Right lobe of liver (tissue), 6 donors: Measurements from ENCODE around the gene GPN1. TPM values are rescaled to one million over a fixed set of nuclear protein-coding genes. Genes with fewer than 3 reads are reported as not detected.

Experiments
- ATAC-seq, 4 donors: fragments of 200-7000 bp; cut with Tn5 transposase; one replicate each; pipeline ENCODE4 v1.9.1; 2020; ENCODE audit warnings: mild to moderate bottlenecking in 4 of 4, moderate library complexity in 4 of 4
- DNase-seq, 3 donors: peaks; one replicate each; pipeline ENCODE4 v3.0.0-alpha.2; 2020
- H3K27ac ChIP-seq, 3 donors: fragments of 200-600 bp; one replicate each; pipeline ENCODE4 v1.8.0; 2022
- H3K27me3 ChIP-seq, 2 donors: fragments of 200-600 bp; one replicate each; pipeline ENCODE4 v1.8.0; 2022
- H3K36me3 ChIP-seq, 4 donors: fragments of 200-600 bp; sonication (generic) in 1 of 4; one replicate each; pipeline versions ENCODE4 v1.5.1 to v1.8.0; 2017 to 2022; ENCODE audit warnings: control low read depth in 1 of 4
- H3K4me1 ChIP-seq, 4 donors: fragments of 200-600 bp; sonication (generic) in 1 of 4; one replicate each; pipeline versions ENCODE4 v1.5.1 to v1.8.0; 2017 to 2022; ENCODE audit warnings: control low read depth in 1 of 4
- H3K4me3 ChIP-seq, 3 donors: fragments of 200-600 bp; one replicate each; pipeline ENCODE4 v1.8.0; 2022
- H3K9me3 ChIP-seq, 4 donors: fragments of 200-600 bp; sonication (generic) in 1 of 4; one replicate each; pipeline versions ENCODE4 v1.5.1 to v1.8.0; 2017 to 2022; ENCODE audit warnings: control low read depth in 1 of 4
- POLR2A ChIP-seq: fragments of 450-650 bp; IDR thresholded peaks from one replicate; pipeline ENCODE4 v1.6.1; 2017; ENCODE audit warnings: antibody characterized with exemption, mild to moderate bottlenecking
- WGBS: methylation state at CpG from one replicate; pipeline ENCODE4 v1.1.6; 2018; ENCODE audit warnings: low coverage, low lambda C conversion rate; ENCODE audit not compliant: insufficient coverage; ENCODE audit errors: missing lambda C conversion rate; 5-methylcytosine and 5-hydroxymethylcytosine counted together
- intact Hi-C, 2 donors: fragments of 100-400 bp; cut with DNase I; formaldehyde crosslinking; loops; one replicate each; pipeline versions ENCODE4 v1.11.2 to v1.14.1; 2022
- total RNA-seq, 6 experiments: library from RNA; depleted of rRNA in 2 of 6; stranded (reverse); fragments of >200 nt in 2 of 6; fragmentation: NEBNext Ultra II Directional in 3 of 6; extraction: Animal tissue kit (Norgen Biotek cat#: 25700) in 3 of 6; gene quantifications; one replicate each; pipeline versions ENCODE4 v1.1.0 to v1.2.4, GENCODE V29; 2016 to 2023
- TF ChIP-seq, protein P1 (sequence below), 4 donors: fragments of 200-600 bp in 3 of 4; fragments of 450-650 bp in 1 of 4; IDR thresholded peaks; one replicate each; pipeline versions ENCODE4 v1.5.1 to v1.8.0; 2016 to 2022; ENCODE audit warnings: antibody characterized with exemption in 4 of 4, mild to moderate bottlenecking in 2 of 4
- donor health status: DM: no; HTN: yes; CAD: no.
- donor health status: DM: no; HTN: no; CAD: no.
- donor health status: DM: no; HTN: no; CAD: no.
- donor health status: DM: no; HTN: yes; CAD: no.
- donor health status: DM: no; HTN: yes; CAD: no.

The GPN1 gene
- total RNA-seq, 6 experiments from 2014 or later, result 9.4 to 14.6 (median 11.3) TPM

- H3K36me3 ChIP-seq, result peaks cover 0 to 79% (median 20%) of the 10 kb centered on the region in 4 donors
- H3K4me1 ChIP-seq, result no peaks in the 10 kb centered on the region
- no peak overlapping the region for H3K4me3 ChIP-seq
- no peak for DNase-seq
- no peaks in the 10 kb centered on the region for H3K27me3 ChIP-seq
- intact Hi-C loops, result no loop called here
- H3K27ac ChIP-seq, result no peak overlapping the region
- ATAC-seq, result no peak
- 89% methylated on average over 2 of the region's 2 CpGs for WGBS
- no peak for TF ChIP-seq POLR2A
- TF ChIP-seq, protein P1, sequence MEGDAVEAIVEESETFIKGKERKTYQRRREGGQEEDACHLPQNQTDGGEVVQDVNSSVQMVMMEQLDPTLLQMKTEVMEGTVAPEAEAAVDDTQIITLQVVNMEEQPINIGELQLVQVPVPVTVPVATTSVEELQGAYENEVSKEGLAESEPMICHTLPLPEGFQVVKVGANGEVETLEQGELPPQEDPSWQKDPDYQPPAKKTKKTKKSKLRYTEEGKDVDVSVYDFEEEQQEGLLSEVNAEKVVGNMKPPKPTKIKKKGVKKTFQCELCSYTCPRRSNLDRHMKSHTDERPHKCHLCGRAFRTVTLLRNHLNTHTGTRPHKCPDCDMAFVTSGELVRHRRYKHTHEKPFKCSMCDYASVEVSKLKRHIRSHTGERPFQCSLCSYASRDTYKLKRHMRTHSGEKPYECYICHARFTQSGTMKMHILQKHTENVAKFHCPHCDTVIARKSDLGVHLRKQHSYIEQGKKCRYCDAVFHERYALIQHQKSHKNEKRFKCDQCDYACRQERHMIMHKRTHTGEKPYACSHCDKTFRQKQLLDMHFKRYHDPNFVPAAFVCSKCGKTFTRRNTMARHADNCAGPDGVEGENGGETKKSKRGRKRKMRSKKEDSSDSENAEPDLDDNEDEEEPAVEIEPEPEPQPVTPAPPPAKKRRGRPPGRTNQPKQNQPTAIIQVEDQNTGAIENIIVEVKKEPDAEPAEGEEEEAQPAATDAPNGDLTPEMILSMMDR (IDR thresholded peaks at IDR 0.05), result no peak
- H3K9me3 ChIP-seq, result no peaks in the 10 kb centered on the region
These were observed 11.9 kb downstream of the GPN1 start for GRCh38 chr2:27640722-27641245.

GRCh38 chr2:27645197-27645596, 16.3 kb downstream of the GPN1 start:
- DNase-seq (no peak), ATAC-seq (no peak)
- H3K36me3 ChIP-seq, result peaks cover 0 to 66% (median 20%) of the 10 kb centered on the region in 4 donors
- no peak for TF ChIP-seq POLR2A
- TF ChIP-seq, protein P1 (IDR thresholded peaks at IDR 0.05), result no peak
- no peaks in the 10 kb centered on the region for H3K27me3 ChIP-seq
- H3K4me3 ChIP-seq, result no peak overlapping the region
- H3K27ac ChIP-seq, result no peak overlapping the region
- H3K4me1 ChIP-seq, result no peaks in the 10 kb centered on the region
- intact Hi-C loops, result no loop called here
- H3K9me3 ChIP-seq, result no peaks in the 10 kb centered on the region

- H3K9me3 ChIP-seq, result no peaks in the 10 kb centered on the region
- H3K4me1 ChIP-seq, result no peaks in the 10 kb centered on the region
- H3K4me3 ChIP-seq, result no peak overlapping the region
- TF ChIP-seq, protein P1 (IDR thresholded peaks at IDR 0.05), result no peak
- no peak for TF ChIP-seq POLR2A
- H3K36me3 ChIP-seq, result peaks cover 0 to 69% (median 26%) of the 10 kb centered on the region in 4 donors
- no peaks in the 10 kb centered on the region for H3K27me3 ChIP-seq
- intact Hi-C loops, result no loop called here
- ATAC-seq, result no peak
- DNase-seq, result no peak
- H3K27ac ChIP-seq, result no peak overlapping the region
These were observed 18.4 kb downstream of the GPN1 start for GRCh38 chr2:27647289-27647688.

GRCh38 chr2:27647737-27648136, 18.9 kb downstream of the GPN1 start:
- peaks cover 0 to 71% (median 26%) of the 10 kb centered on the region in 4 donors for H3K36me3 ChIP-seq
- intact Hi-C loops, result no loop called here
- no peak for DNase-seq
- H3K27me3 ChIP-seq, result no peaks in the 10 kb centered on the region
- no peak for TF ChIP-seq POLR2A
- TF ChIP-seq, protein P1 (IDR thresholded peaks at IDR 0.05), result no peak
- H3K9me3 ChIP-seq, result no peaks in the 10 kb centered on the region
- no peak overlapping the region for H3K4me3 ChIP-seq
- no peaks in the 10 kb centered on the region for H3K4me1 ChIP-seq
- no peak for ATAC-seq
- WGBS, result 80% methylated on average over 1 of the region's 4 CpGs
- no peak overlapping the region for H3K27ac ChIP-seq

- H3K27me3 ChIP-seq, result no peaks in the 10 kb centered on the region
- intact Hi-C loops, result no loop called here
- H3K4me1 ChIP-seq, result no peaks in the 10 kb centered on the region
- peaks cover 0 to 78% (median 36%) of the 10 kb centered on the region in 4 donors for H3K36me3 ChIP-seq
- H3K9me3 ChIP-seq, result no peaks in the 10 kb centered on the region
- TF ChIP-seq, protein P1 (IDR thresholded peaks at IDR 0.05), result no peak
- TF ChIP-seq POLR2A, result no peak
- no peak for DNase-seq
- no peak for ATAC-seq
- WGBS, result 70% methylated on average over 4 of the region's 4 CpGs
- H3K4me3 ChIP-seq, result no peak overlapping the region
- H3K27ac ChIP-seq, result no peak overlapping the region
These were observed 22.2 kb downstream of the GPN1 start for GRCh38 chr2:27651056-27651455.
